Gastrocnemius medialis (tissue), 4 donors: ENCODE data around the gene ZNF548. TPM values are rescaled to one million over a fixed set of nuclear protein-coding genes. Genes with fewer than 3 reads are reported as not detected.
A peak's percentile ranks its signal among the peaks of the same experiment; 100 is the strongest.

Source experiments
- ATAC-seq, 2 donors: fragments of 150-250 bp; one replicate each; pipeline ENCODE4 v1.9.1; 2016
- DNase-seq, 2 donors: peaks; one replicate each; pipeline ENCODE4 v3.0.0-alpha.2; 2019
- H3K27ac ChIP-seq, 4 donors: fragments of 200-600 bp; sonication (generic); 1 replicate in 1 of 4; 2 replicates in 3 of 4; pipeline ENCODE4 v1.5.1; 2016 to 2018; ENCODE audit warnings: mild to moderate bottlenecking in 2 of 4, moderate library complexity in 1 of 4
- H3K27me3 ChIP-seq, 3 donors: fragments of 200-600 bp; sonication (generic) in 2 of 3; 1 replicate in 1 of 3; 2 replicates in 2 of 3; pipeline versions ENCODE4 v1.5.1 to v1.6.0; 2016 to 2019; ENCODE audit warnings: mild to moderate bottlenecking in 1 of 3, moderate library complexity in 1 of 3
- H3K36me3 ChIP-seq, 2 donors: fragments of 200-600 bp; sonication (generic) in 1 of 2; one replicate each; pipeline ENCODE4 v1.5.1; 2017 to 2018
- H3K4me1 ChIP-seq, 2 donors: fragments of 200-600 bp; sonication (generic) in 1 of 2; one replicate each; pipeline ENCODE4 v1.5.1; 2016 to 2017; ENCODE audit warnings: mild to moderate bottlenecking in 2 of 2
- H3K4me3 ChIP-seq, 4 donors: fragments of 200-600 bp; sonication (generic) in 3 of 4; 1 replicate in 1 of 4; 2 replicates in 3 of 4; pipeline ENCODE4 v1.5.1; 2016 to 2019; ENCODE audit warnings: mild to moderate bottlenecking in 2 of 4
- H3K9me3 ChIP-seq, 3 donors: fragments of 200-600 bp; sonication (generic) in 2 of 3; 1 replicate in 1 of 3; 2 replicates in 2 of 3; pipeline ENCODE4 v1.5.1; 2016 to 2019
- POLR2A ChIP-seq, 2 donors: fragments of 450-650 bp; IDR thresholded peaks; one replicate each; pipeline ENCODE4 v1.6.1; 2017; ENCODE audit warnings: antibody characterized with exemption in 2 of 2, mild to moderate bottlenecking in 2 of 2, moderate library complexity in 2 of 2
- in situ Hi-C, 4 donors: fragments of 200-750 bp; cut with MboI; loops; one replicate each; pipeline versions ENCODE4 v1.15.0 to v1.8.0; 2017; ENCODE audit warnings: low sequenced_read_pairs in 4 of 4
- intact Hi-C: fragments of 100-400 bp; cut with DNase I; formaldehyde crosslinking; loops from one replicate; pipeline ENCODE4 v1.15.1; 2023; ENCODE audit warnings: low total_unique reads
- total RNA-seq, 4 donors: library from RNA; depleted of rRNA; stranded (reverse); fragments of >200 nt; gene quantifications; one replicate each; pipeline versions ENCODE4 v1.1.0 to v1.2.3, GENCODE V29; 2016
- TF ChIP-seq, protein P1 (sequence below), 5 experiments: fragments of 450-650 bp in 3 of 5; fragments of 200-600 bp in 2 of 5; sonication (generic) in 2 of 5; IDR thresholded peaks in 4 of 5; conservative IDR thresholded peaks in 1 of 5; 1 replicate in 4 of 5; 2 replicates in 1 of 5; pipeline ENCODE4 v1.5.1; 2016 to 2019; ENCODE audit warnings: antibody characterized with exemption in 5 of 5, mild to moderate bottlenecking in 3 of 5, moderate library complexity in 3 of 5

ZNF548 gene
- total RNA-seq, 4 donors from 2014 or later = 6.1 to 10.4 (median 8.3) TPM

DNA sequence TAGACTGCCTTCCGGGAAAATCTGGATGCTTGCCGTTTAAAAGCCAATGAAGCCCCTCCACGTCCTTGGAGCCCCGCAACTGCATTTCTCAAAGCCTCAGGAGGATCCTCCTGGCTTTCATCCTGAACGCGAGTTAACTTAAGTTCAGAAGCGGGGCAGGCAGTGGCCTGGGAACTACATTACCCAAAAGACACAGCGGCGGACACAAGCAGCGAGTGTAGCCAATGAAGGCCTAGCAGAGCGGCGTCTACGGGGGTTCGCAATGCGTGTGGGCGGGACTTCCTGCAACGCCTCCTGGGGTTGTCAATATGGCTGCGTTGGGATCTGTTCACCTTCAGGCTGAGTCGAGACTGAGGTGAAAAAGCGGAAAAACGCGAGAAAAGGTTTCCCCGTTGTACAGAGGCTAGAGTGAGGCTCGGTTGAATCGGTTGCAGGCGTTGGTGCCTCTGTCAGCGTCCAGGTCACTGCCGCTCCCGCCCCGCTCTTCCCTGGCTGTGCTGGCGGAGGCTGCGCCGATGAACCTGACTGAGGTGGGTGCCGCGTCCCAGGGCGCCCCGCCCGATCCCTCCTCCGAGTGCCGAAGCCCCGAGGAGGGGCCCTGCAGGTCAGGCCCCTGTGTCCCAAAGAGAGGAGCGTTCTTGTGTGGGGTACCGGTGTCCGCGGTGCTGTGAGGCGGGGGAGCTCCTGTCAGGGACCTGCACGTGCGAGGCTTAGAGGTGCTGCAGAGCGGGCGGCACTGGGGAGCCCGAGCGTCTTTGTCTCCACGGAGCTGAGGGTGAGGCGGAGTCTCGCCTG lies 21.4 kb downstream of the ZNF548 start, which contains the start of gene ZNF17:
TSS of gene ZNF17 (plus strand) at position 285 of the 795 bp plus-strand sequence. CDS start 2,455 bp downstream, outside the sequence.
- H3K27ac ChIP-seq = peak within 1 kb of the TSS; percentile 78 to 88 (median 84)
- peaks cover 15 to 21% of the 10 kb centered on the region in 2 donors for H3K4me1 ChIP-seq
- no peaks in the 10 kb centered on the region for H3K27me3 ChIP-seq
- H3K36me3 ChIP-seq = peaks cover 0 to 29% of the 10 kb centered on the region in 2 donors
- peak; percentile 99 to 100 for ATAC-seq
- DNase-seq = peak; percentile 93 to 95
- in situ Hi-C loops = no loop called here
- intact Hi-C loops = loop anchor here (1.0 to 2.0 kb wide), 4 partner anchors 21 to 131 kb away; partner anchors contain the start of genes TRAPPC2B, ZNF460, ZNF547 and ZNF749
- H3K9me3 ChIP-seq = no peaks in the 10 kb centered on the region
- peak within 1 kb of the TSS; percentile 83 to 94 (median 92) for H3K4me3 ChIP-seq
- TF ChIP-seq, protein P1, sequence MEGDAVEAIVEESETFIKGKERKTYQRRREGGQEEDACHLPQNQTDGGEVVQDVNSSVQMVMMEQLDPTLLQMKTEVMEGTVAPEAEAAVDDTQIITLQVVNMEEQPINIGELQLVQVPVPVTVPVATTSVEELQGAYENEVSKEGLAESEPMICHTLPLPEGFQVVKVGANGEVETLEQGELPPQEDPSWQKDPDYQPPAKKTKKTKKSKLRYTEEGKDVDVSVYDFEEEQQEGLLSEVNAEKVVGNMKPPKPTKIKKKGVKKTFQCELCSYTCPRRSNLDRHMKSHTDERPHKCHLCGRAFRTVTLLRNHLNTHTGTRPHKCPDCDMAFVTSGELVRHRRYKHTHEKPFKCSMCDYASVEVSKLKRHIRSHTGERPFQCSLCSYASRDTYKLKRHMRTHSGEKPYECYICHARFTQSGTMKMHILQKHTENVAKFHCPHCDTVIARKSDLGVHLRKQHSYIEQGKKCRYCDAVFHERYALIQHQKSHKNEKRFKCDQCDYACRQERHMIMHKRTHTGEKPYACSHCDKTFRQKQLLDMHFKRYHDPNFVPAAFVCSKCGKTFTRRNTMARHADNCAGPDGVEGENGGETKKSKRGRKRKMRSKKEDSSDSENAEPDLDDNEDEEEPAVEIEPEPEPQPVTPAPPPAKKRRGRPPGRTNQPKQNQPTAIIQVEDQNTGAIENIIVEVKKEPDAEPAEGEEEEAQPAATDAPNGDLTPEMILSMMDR (IDR thresholded peaks at IDR 0.05 in 4 of 5, conservative IDR thresholded peaks at IDR 0.05 in 1 of 5) = no peak
- TF ChIP-seq POLR2A (IDR thresholded peaks at IDR 0.05) = peak; percentile 20 to 47

DNA sequence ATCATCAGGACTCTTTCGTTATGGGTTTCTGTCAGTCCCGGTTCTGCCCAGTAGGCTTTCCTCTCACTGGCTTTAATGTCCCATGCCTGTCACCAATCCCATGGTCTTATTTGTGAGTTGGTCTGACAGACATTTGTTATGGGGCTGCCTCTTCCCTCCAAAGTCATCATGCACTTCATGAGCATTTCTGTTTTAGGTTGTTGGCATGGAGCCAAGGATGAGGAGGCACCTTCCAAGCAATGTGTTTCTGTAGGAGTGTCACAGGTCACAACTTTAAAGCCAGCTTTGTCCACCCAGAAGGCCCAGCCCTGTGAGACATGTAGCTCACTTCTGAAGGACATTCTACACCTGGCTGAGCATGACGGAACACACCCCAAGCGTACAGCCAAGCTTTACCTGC lies 29.8 kb downstream of the ZNF548 start:
- H3K27ac ChIP-seq = no peak overlapping the region
- intact Hi-C loops (no loop called here), in situ Hi-C loops (no loop called here)
- peaks cover 0 to 4% (median 0%) of the 10 kb centered on the region in 3 donors for H3K9me3 ChIP-seq
- no peak for ATAC-seq
- no peak for DNase-seq
- TF ChIP-seq POLR2A (IDR thresholded peaks at IDR 0.05) = no peak
- TF ChIP-seq, protein P1 (IDR thresholded peaks at IDR 0.05 in 4 of 5, conservative IDR thresholded peaks at IDR 0.05 in 1 of 5) = no peak
- no peaks in the 10 kb centered on the region for H3K27me3 ChIP-seq
- H3K4me3 ChIP-seq = no peak overlapping the region
- peaks cover 5 to 66% of the 10 kb centered on the region in 2 donors for H3K36me3 ChIP-seq
- H3K4me1 ChIP-seq = no peaks in the 10 kb centered on the region

DNA sequence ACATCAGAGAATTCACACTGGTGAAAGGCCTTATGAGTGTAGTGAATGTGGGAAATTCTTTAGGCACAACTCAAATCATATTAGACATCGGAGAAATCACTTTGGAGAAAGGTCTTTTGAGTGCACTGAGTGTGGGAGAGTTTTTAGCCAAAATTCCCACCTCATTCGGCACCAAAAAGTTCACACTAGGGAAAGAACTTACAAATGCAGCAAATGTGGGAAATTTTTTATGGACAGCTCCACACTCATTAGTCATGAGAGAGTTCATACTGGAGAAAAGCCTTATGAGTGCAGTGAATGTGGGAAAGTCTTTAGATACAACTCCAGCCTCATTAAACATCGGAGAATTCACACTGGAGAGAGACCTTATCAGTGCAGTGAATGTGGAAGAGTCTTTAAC lies 31.4 kb downstream of the ZNF548 start:
- DNase-seq (no peak), ATAC-seq (no peak)
- intact Hi-C loops (no loop called here), in situ Hi-C loops (no loop called here)
- no peaks in the 10 kb centered on the region for H3K27me3 ChIP-seq
- H3K4me1 ChIP-seq = no peaks in the 10 kb centered on the region
- H3K9me3 ChIP-seq = peaks cover 0 to 4% (median 0%) of the 10 kb centered on the region in 3 donors
- peaks cover 5 to 51% of the 10 kb centered on the region in 2 donors for H3K36me3 ChIP-seq
- TF ChIP-seq, protein P1 (IDR thresholded peaks at IDR 0.05 in 4 of 5, conservative IDR thresholded peaks at IDR 0.05 in 1 of 5) = no peak
- TF ChIP-seq POLR2A (IDR thresholded peaks at IDR 0.05) = no peak
- H3K4me3 ChIP-seq = no peak overlapping the region
- H3K27ac ChIP-seq = no peak overlapping the region

DNA sequence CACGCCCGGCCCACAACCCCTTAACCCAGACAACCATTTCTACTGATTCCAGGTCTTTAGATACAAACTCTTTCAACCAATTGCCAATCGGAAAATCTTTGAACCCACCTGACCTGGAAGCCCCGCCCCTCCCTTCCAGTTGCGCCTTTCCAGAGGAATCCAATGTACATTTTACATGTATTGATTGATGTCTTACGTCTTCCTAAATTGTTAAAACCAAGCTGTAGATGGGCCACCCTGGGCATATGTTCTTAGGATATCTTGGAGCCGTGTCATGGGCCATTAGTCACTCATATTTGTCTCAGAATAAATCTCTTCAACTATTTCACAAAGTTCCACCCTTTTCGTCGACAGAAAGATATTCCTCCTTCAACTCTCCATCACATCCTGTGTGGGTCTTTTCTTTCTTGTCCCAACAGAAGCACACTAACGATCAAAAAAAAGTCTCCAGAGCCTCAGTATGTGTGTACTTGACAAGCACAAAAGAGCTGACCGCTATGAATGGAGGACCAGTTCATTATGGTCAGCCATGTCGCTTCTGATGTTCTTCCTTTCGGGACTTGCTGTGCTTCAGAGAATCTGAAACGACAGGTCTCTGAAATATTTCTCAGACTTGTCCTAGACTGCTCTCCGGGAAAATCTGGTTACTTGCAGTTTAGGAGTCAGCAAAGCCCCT lies 44.9 kb downstream of the ZNF548 start:
- H3K9me3 ChIP-seq = no peaks in the 10 kb centered on the region
- no peak for DNase-seq
- peak; percentile 12 to 35 for ATAC-seq
- H3K4me1 ChIP-seq = peaks cover 14 to 17% of the 10 kb centered on the region in 2 donors
- H3K36me3 ChIP-seq = peaks cover 0 to 9% of the 10 kb centered on the region in 2 donors
- TF ChIP-seq, protein P1 (IDR thresholded peaks at IDR 0.05 in 4 of 5, conservative IDR thresholded peaks at IDR 0.05 in 1 of 5) = no peak
- no peak for TF ChIP-seq POLR2A (IDR thresholded peaks at IDR 0.05)
- H3K4me3 ChIP-seq = peak overlapping the region; percentile 87 to 94 (median 90)
- intact Hi-C loops (loop anchor here (1.0 to 10.0 kb wide), 8 partner anchors 23 to 1120 kb away; partner anchors contain the start of genes TRAPPC2B, ZNF134, ZNF17 and ZNF416), in situ Hi-C loops (no loop called here)
- H3K27me3 ChIP-seq = no peaks in the 10 kb centered on the region
- peak overlapping the region; percentile 70 to 79 (median 75) for H3K27ac ChIP-seq
